ENCODE data around the gene FFAR1. TPM values are rescaled to one million over a fixed set of nuclear protein-coding genes. Genes with fewer than 3 reads are reported as not detected.

FFAR1 gene
- total and polyA plus RNA-seq, 10 donors: 0.16 to 0.52 (median 0.26) TPM; not detected in 3

DNA sequence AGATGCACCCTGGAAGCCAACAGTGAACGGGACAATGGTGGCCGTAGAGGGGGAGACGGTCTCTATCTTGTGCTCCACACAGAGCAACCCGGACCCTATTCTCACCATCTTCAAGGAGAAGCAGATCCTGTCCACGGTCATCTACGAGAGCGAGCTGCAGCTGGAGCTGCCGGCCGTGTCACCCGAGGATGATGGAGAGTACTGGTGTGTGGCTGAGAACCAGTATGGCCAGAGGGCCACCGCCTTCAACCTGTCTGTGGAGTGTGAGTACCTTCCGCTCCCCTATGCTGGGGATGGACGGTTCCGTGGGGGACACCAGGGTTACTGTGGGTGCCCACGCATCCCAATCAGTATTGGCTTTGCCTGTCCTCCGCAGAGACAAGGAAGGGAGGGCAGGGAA is 45.3 kb upstream of the FFAR1 start:
- peaks cover 0 to 22% (median 6%) of the 10 kb centered on the region in 6 donors for H3K4me1 ChIP-seq
- no peaks in the 10 kb centered on the region for H3K36me3 ChIP-seq
- no peaks in the 10 kb centered on the region for H3K9me3 ChIP-seq
- intact Hi-C loops (cut with DNase I; ENCODE audit: low total_unique reads): no loop called here
- no peak for DNase-seq
- peaks cover 0 to 12% (median 0%) of the 10 kb centered on the region in 7 donors for H3K27me3 ChIP-seq (replicated peaks in 1 of 7)
- H3K4me3 ChIP-seq: no peak overlapping the region
- H3K27ac ChIP-seq: no peak overlapping the region
- TF ChIP-seq POLR2AphosphoS5 (IDR thresholded peaks at IDR 0.05): no peak
- TF ChIP-seq, protein P1, sequence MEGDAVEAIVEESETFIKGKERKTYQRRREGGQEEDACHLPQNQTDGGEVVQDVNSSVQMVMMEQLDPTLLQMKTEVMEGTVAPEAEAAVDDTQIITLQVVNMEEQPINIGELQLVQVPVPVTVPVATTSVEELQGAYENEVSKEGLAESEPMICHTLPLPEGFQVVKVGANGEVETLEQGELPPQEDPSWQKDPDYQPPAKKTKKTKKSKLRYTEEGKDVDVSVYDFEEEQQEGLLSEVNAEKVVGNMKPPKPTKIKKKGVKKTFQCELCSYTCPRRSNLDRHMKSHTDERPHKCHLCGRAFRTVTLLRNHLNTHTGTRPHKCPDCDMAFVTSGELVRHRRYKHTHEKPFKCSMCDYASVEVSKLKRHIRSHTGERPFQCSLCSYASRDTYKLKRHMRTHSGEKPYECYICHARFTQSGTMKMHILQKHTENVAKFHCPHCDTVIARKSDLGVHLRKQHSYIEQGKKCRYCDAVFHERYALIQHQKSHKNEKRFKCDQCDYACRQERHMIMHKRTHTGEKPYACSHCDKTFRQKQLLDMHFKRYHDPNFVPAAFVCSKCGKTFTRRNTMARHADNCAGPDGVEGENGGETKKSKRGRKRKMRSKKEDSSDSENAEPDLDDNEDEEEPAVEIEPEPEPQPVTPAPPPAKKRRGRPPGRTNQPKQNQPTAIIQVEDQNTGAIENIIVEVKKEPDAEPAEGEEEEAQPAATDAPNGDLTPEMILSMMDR (IDR thresholded peaks at IDR 0.05 in 8 of 11, conservative IDR thresholded peaks at IDR 0.05 in 3 of 11): no peak
- no peak for TF ChIP-seq POLR2A (IDR thresholded peaks at IDR 0.05)
- WGBS, 5 donors: 85 to 91% (median 90%) methylated on average over 16 of the region's 16 CpGs

DNA sequence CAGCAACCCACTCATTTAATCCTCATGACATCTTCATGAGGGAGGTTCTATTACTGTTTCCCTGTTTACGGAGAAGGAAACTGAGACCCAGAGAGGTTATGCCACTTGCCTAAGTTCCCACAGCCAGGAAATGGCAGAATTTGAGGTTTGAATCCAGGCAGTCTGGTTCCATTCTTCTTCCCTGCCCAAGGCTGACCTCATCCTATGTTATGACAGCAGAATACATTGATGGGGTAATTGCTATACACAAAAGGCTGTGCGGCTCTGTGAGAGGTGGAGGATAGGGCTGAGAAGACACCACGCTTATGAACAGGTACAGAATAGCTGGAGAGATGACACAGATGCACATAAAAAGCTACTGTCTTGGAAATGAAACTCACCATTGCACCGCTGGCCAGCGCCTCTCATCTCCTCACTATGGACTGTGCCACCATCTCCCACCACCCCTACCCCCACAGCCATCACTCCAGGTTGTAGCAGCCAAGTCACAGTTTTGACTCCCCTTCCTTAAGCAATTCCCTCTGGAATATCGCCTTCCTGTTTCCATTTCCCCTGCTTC is 44.3 kb upstream of the FFAR1 start:
- H3K4me3 ChIP-seq: no peak overlapping the region
- no peak for TF ChIP-seq POLR2AphosphoS5 (IDR thresholded peaks at IDR 0.05)
- TF ChIP-seq POLR2A (IDR thresholded peaks at IDR 0.05): no peak
- TF ChIP-seq, protein P1 (IDR thresholded peaks at IDR 0.05 in 8 of 11, conservative IDR thresholded peaks at IDR 0.05 in 3 of 11): no peak
- H3K36me3 ChIP-seq: no peaks in the 10 kb centered on the region
- no peaks in the 10 kb centered on the region for H3K9me3 ChIP-seq
- H3K27me3 ChIP-seq (replicated peaks in 1 of 7): peaks cover 0 to 12% (median 0%) of the 10 kb centered on the region in 7 donors
- 75 to 82% (median 78%) methylated on average over 6 of the region's 6 CpGs for WGBS, 5 donors
- peaks cover 0 to 32% (median 7%) of the 10 kb centered on the region in 6 donors for H3K4me1 ChIP-seq
- intact Hi-C loops (cut with DNase I; ENCODE audit: low total_unique reads): no loop called here
- DNase-seq: no peak
- no peak overlapping the region for H3K27ac ChIP-seq

DNA sequence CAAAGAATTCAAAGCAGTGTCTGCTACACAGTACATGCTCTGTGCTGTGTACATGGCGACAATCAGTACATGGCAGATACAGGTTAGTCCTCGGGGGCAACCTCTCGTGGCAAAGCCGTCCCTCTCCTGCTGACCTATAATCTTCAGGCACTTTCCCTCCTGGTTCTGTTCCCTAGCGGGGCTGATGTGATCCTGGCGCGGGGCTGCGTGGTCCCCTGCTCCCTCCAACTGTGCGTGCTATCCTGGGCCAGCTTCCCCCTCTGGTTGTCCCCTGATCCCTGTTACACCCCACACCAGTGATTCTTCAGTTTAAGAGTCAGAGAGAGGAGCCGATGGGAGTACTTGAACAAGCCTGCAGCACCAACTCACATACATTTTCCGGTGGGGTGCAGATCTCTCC is 43.7 kb upstream of the FFAR1 start:
- H3K27ac ChIP-seq: no peak overlapping the region
- H3K36me3 ChIP-seq: no peaks in the 10 kb centered on the region
- no peak overlapping the region for H3K4me3 ChIP-seq
- intact Hi-C loops (cut with DNase I; ENCODE audit: low total_unique reads): no loop called here
- H3K4me1 ChIP-seq: peaks cover 0 to 38% (median 7%) of the 10 kb centered on the region in 6 donors
- no peak for DNase-seq
- WGBS, 5 donors: 73 to 90% (median 86%) methylated on average over 11 of the region's 11 CpGs
- H3K27me3 ChIP-seq (replicated peaks in 1 of 7): peaks cover 0 to 12% (median 0%) of the 10 kb centered on the region in 7 donors
- no peaks in the 10 kb centered on the region for H3K9me3 ChIP-seq
- TF ChIP-seq POLR2A (IDR thresholded peaks at IDR 0.05): no peak
- TF ChIP-seq, protein P1 (IDR thresholded peaks at IDR 0.05 in 8 of 11, conservative IDR thresholded peaks at IDR 0.05 in 3 of 11): no peak
- TF ChIP-seq POLR2AphosphoS5 (IDR thresholded peaks at IDR 0.05): no peak

DNA sequence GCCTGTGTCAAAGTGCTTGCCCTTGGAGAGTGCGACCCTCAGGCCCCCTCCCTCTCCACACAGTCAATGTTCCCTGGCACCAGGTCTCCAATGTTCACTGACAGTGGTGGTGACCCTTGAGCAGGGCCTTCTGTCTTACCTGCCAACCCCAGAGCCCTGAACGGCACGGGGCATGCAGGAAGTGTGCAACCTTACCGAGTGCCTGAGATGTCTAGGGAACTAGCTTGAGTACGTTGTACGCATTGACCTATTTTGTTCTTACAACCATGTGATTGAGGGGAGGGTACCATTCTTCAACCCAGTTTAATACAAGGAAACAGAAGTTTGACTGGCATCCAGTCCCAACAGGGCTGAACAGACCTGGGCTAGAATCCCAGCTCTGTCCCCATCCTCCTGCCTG is 42.5 kb upstream of the FFAR1 start:
- Histone ChIP-seq H3K4me1 (peaks cover 0 to 50% (median 10%) of the 10 kb centered on the region in 6 donors), H3K36me3 (no peaks in the 10 kb centered on the region), H3K9me3 (no peaks in the 10 kb centered on the region), H3K27me3 (replicated peaks in 1 of 7) (peaks cover 0 to 5% (median 0%) of the 10 kb centered on the region in 7 donors), H3K27ac (no peak overlapping the region), H3K4me3 (no peak overlapping the region)
- 53 to 74% (median 67%) methylated on average over 6 of the region's 6 CpGs for WGBS, 5 donors
- TF ChIP-seq POLR2A (IDR thresholded peaks at IDR 0.05) (no peak), POLR2AphosphoS5 (IDR thresholded peaks at IDR 0.05) (no peak)
- TF ChIP-seq, protein P1 (IDR thresholded peaks at IDR 0.05 in 8 of 11, conservative IDR thresholded peaks at IDR 0.05 in 3 of 11): no peak
- intact Hi-C loops (cut with DNase I; ENCODE audit: low total_unique reads): no loop called here
- no peak for DNase-seq

Measured in spleen (tissue), 11 donors.